Spleen (tissue), 11 donors: Measurements from ENCODE around the gene ABCA2. TPM values are rescaled to one million over a fixed set of nuclear protein-coding genes. Genes with fewer than 3 reads are reported as not detected.
A peak's percentile ranks its signal among the peaks of the same experiment; 100 is the strongest.

Experiments used
- DNase-seq: peaks from one replicate; pipeline ENCODE4 v3.0.0-alpha.2; 2020
- H3K27ac ChIP-seq, 8 donors: fragments of 200-600 bp; sonication (generic) in 7 of 8; 1 replicate in 4 of 8; 2 replicates in 4 of 8; pipeline versions ENCODE4 v1.5.0 to v1.8.0; 2016 to 2021; ENCODE audit warnings: inconsistent platforms in 4 of 8, mild to moderate bottlenecking in 4 of 8, moderate library complexity in 1 of 8
- H3K27me3 ChIP-seq, 7 donors: fragments of 200-600 bp; sonication (generic) in 6 of 7; replicated peaks in 1 of 7; 1 replicate in 4 of 7; 2 replicates in 3 of 7; pipeline versions ENCODE4 v1.5.0 to v1.8.0; 2016 to 2021; ENCODE audit warnings: inconsistent platforms in 3 of 7, mild to moderate bottlenecking in 1 of 7
- H3K36me3 ChIP-seq, 6 donors: fragments of 200-600 bp; sonication (generic) in 5 of 6; 1 replicate in 4 of 6; 2 replicates in 2 of 6; pipeline versions ENCODE4 v1.5.0 to v1.8.0; 2016 to 2021; ENCODE audit warnings: inconsistent platforms in 2 of 6
- H3K4me1 ChIP-seq, 6 donors: fragments of 200-600 bp; sonication (generic) in 5 of 6; 1 replicate in 3 of 6; 2 replicates in 3 of 6; pipeline versions ENCODE4 v1.5.0 to v1.8.0; 2016 to 2021; ENCODE audit warnings: inconsistent platforms in 3 of 6
- H3K4me3 ChIP-seq, 8 donors: fragments of 200-600 bp; sonication (generic) in 7 of 8; 1 replicate in 4 of 8; 2 replicates in 4 of 8; pipeline versions ENCODE4 v1.5.0 to v1.8.0; 2016 to 2021; ENCODE audit warnings: inconsistent platforms in 4 of 8, mild to moderate bottlenecking in 4 of 8, moderate library complexity in 2 of 8
- H3K9me3 ChIP-seq, 8 donors: fragments of 200-600 bp; sonication (generic) in 7 of 8; 1 replicate in 4 of 8; 2 replicates in 4 of 8; pipeline versions ENCODE4 v1.5.0 to v1.8.0; 2016 to 2021; ENCODE audit warnings: inconsistent platforms in 4 of 8
- CTCF ChIP-seq, 11 experiments: fragments of 200-600 bp in 7 of 11; fragments of 450-650 bp in 4 of 11; sonication (generic) in 4 of 11; IDR thresholded peaks in 8 of 11; conservative IDR thresholded peaks in 3 of 11; 1 replicate in 7 of 11; 2 replicates in 4 of 11; pipeline versions ENCODE4 v1.4.0 to v1.8.0; 2016 to 2021; ENCODE audit warnings: antibody characterized with exemption in 11 of 11, inconsistent platforms in 4 of 11, mild to moderate bottlenecking in 1 of 11
- POLR2A ChIP-seq, 3 donors: fragments of 450-650 bp; IDR thresholded peaks; one replicate each; pipeline ENCODE4 v1.5.1; 2017; ENCODE audit warnings: antibody characterized with exemption in 3 of 3, mild to moderate bottlenecking in 1 of 3
- POLR2AphosphoS5 ChIP-seq, 3 donors: sonication (generic); formaldehyde crosslinking; IDR thresholded peaks; one replicate each; pipeline ENCODE4 v1.5.1; 2017; ENCODE audit warnings: antibody characterized with exemption in 3 of 3
- WGBS, 5 donors: extraction: QIAGEN DNeasy Blood & Tissue Kit in 3 of 5; methylation state at CpG; one replicate each; pipeline versions ENCODE4 v1.1.5 to v1.1.7; 2013 to 2018; 5-methylcytosine and 5-hydroxymethylcytosine counted together
- intact Hi-C: fragments of 100-400 bp; cut with DNase I; formaldehyde crosslinking; loops from one replicate; pipeline ENCODE4 v1.15.0; 2023; ENCODE audit warnings: low total_unique reads
- polyA plus RNA-seq, 3 donors: library from polyadenylated mRNA; stranded (reverse); fragments of 200-250 nt; gene quantifications; one replicate each; pipeline ENCODE4 v1.2.1, GENCODE V29; 2013
- total RNA-seq, 7 donors: library from RNA; depleted of rRNA in 3 of 7; stranded (reverse); fragments of >200 nt in 3 of 7; fragmentation: NEBNext Ultra II Directional in 4 of 7; extraction: Animal tissue kit (Norgen Biotek cat#: 25700) in 4 of 7; gene quantifications; one replicate each; pipeline versions ENCODE4 v1.1.0 to v1.2.1, GENCODE V29; 2016 to 2021
- donor health status: healthy with polysubstance abuse.
- donor health status: DM: no; HTN: no; CAD: no; lungs with moderate emphysema.
- donor health status: DM: no; HTN: no; CAD: no.
- donor health status: Bipolar disorder and iron deficiency.
- donor health status: healthy.
- donor health status: DM: no; HTN: no; CAD: no.
- donor health status: DM: yes; HTN: yes; CAD: no.

The ABCA2 gene
- total and polyA plus RNA-seq, 10 donors = 11.9 to 97.5 (median 53.2) TPM

GRCh38 chr9:136965771-136966484 is 62.1 kb downstream of the ABCA2 start:
- TF ChIP-seq CTCF (IDR thresholded peaks at IDR 0.05 in 8 of 11, conservative IDR thresholded peaks at IDR 0.05 in 3 of 11) = no peak
- no peak for TF ChIP-seq POLR2A (IDR thresholded peaks at IDR 0.05)
- TF ChIP-seq POLR2AphosphoS5 (IDR thresholded peaks at IDR 0.05) = peak in 1 of 3 donors; percentile 28
- WGBS, 5 donors = 13 to 23% (median 19%) methylated on average over 23 of the region's 23 CpGs
- intact Hi-C loops = no loop called here
- Histone ChIP-seq H3K27me3 (peaks cover 0 to 4% (median 0%) of the 10 kb centered on the region in 7 donors), H3K27ac (peak overlapping the region in 7 of 8 donors; percentile 8 to 69 (median 53)), H3K4me3 (peak overlapping the region in 2 of 8 donors; percentile 0 to 38), H3K9me3 (no peaks in the 10 kb centered on the region), H3K36me3 (no peaks in the 10 kb centered on the region), H3K4me1 (peaks cover 9 to 54% (median 37%) of the 10 kb centered on the region in 6 donors)
- DNase-seq = no peak

- TF ChIP-seq CTCF (IDR thresholded peaks at IDR 0.05 in 8 of 11, conservative IDR thresholded peaks at IDR 0.05 in 3 of 11) (no peak), POLR2A (IDR thresholded peaks at IDR 0.05) (no peak), POLR2AphosphoS5 (IDR thresholded peaks at IDR 0.05) (no peak)
- DNase-seq = no peak
- no peaks in the 10 kb centered on the region for H3K36me3 ChIP-seq
- H3K9me3 ChIP-seq = no peaks in the 10 kb centered on the region
- intact Hi-C loops = no loop called here
- H3K4me3 ChIP-seq = no peak overlapping the region
- WGBS, 5 donors = 85 to 87% (median 86%) methylated on average over 26 of the region's 26 CpGs
- peaks cover 11 to 61% (median 40%) of the 10 kb centered on the region in 6 donors for H3K4me1 ChIP-seq
- H3K27me3 ChIP-seq = peaks cover 0 to 4% (median 0%) of the 10 kb centered on the region in 7 donors
- peak overlapping the region in 2 of 8 donors; percentile 59 to 69 for H3K27ac ChIP-seq
These were observed 63.1 kb downstream of the ABCA2 start for GRCh38 chr9:136964833-136965422.

- H3K27ac ChIP-seq = peak overlapping the region in 4 of 8 donors; percentile 8 to 59 (median 22)
- no peak overlapping the region for H3K4me3 ChIP-seq
- no peaks in the 10 kb centered on the region for H3K36me3 ChIP-seq
- 68 to 76% (median 72%) methylated on average over 4 to 22 of the region's 22 CpGs for WGBS, 5 donors
- peaks cover 0 to 4% (median 0%) of the 10 kb centered on the region in 7 donors for H3K27me3 ChIP-seq
- intact Hi-C loops = no loop called here
- no peak for DNase-seq
- H3K4me1 ChIP-seq = peaks cover 11 to 68% (median 44%) of the 10 kb centered on the region in 6 donors
- no peaks in the 10 kb centered on the region for H3K9me3 ChIP-seq
- TF ChIP-seq POLR2AphosphoS5 (IDR thresholded peaks at IDR 0.05) (peak in 1 of 3 donors; percentile 29), POLR2A (IDR thresholded peaks at IDR 0.05) (no peak)
These were observed 63.8 kb downstream of the ABCA2 start for GRCh38 chr9:136964171-136964689.

- Histone ChIP-seq H3K9me3 (no peaks in the 10 kb centered on the region), H3K27ac (peak overlapping the region in 3 of 8 donors; percentile 18 to 59 (median 27)), H3K4me3 (no peak overlapping the region), H3K36me3 (no peaks in the 10 kb centered on the region), H3K27me3 (peaks cover 0 to 4% (median 0%) of the 10 kb centered on the region in 7 donors), H3K4me1 (peaks cover 11 to 73% (median 44%) of the 10 kb centered on the region in 6 donors)
- 87 to 97% (median 90%) methylated on average over 5 to 12 of the region's 12 CpGs for WGBS, 5 donors
- TF ChIP-seq CTCF (IDR thresholded peaks at IDR 0.05 in 8 of 11, conservative IDR thresholded peaks at IDR 0.05 in 3 of 11) = no peak
- no peak for DNase-seq
- intact Hi-C loops = no loop called here
These were observed 64.3 kb downstream of the ABCA2 start for GRCh38 chr9:136963751-136964150.
